HG03520 (cell line): ENCODE measurements around the gene CXCR3.

Experiments
- ATAC-seq: cut with Tn5 transposase; IDR thresholded peaks from one replicate; pipeline ENCODE4 v1.9.1; 2021; ENCODE audit warnings: mild to moderate bottlenecking, moderate library complexity; ENCODE audit not compliant: unreplicated experiment

CXCR3 gene

DNA sequence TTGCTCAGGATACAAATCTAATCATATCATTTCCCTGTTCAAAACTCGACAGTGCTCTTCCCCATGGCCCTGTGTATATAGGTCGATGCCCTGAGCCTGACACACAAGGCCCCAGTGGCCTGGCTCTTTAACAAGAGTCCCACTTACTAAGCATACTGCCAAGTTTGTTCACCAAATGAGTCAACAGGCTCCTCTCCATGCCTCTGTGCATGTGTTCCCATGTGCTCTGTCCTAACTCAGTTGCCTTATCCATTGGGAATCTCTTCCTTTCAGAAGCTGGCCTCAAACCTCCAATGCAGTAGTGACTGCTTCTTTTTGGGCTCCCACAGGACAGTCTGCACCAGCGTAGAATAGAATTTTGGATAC is 18.9 kb upstream of the CXCR3 start:
- ATAC-seq, result no peak

DNA sequence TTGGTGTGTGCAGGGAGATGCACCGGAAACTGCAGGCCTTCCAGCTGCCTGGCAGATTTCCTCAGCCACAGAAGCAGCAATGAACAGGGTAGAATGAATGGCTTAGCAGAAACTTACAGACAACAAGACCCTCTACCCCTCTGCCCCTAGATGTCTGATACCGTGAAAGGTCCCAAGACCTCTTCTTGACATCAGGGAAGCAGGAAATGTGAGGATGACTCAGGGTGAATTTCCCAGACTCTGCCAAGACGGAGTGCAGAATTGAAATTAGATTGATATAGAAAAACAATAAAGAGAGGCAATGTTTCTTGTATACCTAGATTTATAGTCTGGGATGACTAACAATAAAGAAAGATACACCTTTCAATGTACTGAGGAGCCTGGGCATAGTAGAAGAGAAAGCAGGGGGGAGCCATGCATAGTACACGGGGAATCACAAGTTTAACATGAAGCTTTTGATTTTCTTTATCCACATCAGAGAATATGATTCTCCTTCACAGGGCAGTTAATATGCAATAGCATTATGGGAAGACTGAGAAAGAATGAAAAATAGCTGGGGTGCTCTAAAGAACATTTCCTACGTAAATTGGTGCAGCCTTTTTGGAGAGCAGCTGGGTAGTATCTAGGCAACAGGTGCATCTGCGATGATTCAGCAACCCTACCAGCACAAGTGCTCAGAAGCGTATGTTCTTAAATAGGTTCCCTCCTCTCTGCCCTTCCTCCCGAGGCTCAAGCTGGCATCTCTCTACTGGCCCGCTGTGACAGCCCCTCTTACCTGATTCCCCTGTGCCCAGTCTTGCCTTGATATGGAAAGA is 18.3 kb upstream of the CXCR3 start:
- no peak for ATAC-seq

DNA sequence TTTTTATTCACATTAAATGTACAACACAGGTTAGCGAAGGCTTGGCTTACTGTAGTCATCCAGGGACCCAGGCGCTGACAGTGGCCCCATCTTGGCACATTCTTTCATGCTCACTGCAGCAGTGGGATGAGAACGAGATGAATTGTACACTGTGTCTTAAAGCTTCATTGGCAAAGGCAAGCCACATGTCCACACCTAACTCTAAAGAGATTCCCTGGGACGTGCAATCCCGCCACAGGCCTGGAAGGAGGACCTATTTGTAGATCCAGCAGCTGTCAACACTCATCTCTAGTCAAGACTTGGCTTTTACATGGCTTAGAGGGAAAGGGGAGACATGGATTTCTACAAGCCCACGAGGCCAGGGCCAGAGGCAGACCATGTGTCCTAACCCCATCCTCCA is 16.1 kb upstream of the CXCR3 start:
- ATAC-seq, result no peak

DNA sequence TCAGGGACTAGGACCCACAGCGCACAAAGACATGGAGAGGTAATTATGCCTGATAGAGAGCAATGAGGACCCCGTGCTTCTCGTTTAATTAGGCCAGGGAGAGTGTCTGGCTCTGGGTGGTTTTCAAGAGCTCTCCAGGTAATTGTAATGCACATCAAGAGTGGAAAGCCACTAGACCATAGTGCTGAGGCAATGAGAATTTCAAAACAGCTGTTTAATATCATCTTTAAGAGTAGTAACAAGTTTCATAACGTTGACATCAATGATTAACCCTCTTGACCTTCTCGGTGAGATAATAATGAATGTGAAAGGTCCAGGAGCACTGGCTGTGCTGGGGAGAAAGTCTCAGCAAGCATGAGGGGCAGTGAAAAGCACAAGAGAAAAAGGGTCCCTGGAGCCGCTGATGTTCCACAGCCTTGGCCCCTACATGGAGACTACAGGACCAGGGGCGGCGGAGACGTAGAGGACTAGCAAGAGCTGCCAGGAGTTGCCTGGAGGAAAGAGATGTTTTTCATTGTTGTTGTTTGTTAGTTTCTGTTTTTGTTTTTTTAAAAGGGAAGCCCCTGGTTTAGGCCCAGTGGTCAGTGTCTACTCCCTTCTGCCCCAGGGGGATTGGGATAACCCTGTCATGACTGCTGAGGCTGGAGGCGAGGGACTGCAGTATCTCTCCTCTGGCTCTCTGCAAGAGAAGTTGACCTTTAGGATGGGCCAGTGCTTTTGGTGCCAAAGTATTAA is 14.8 kb upstream of the CXCR3 start:
- no peak for ATAC-seq

DNA sequence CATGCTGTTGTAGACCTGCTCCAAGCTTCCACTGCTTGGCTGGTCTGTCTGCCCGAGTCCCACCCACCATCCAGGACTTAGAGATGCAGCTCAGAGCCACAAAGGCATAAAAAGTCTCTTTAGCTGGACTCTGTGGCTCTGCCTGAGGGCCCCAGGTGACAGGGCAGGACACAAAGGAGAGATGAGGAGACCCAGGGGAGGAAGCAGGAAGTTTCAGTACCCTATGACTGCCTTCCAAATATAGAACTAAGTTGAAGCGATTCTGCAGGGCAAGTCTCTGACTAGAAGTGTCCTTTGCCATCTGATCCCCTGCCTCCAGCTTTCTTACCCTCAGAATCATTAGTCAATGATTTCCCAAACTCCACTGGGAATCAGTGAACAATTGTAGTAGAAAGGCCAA is 11.2 kb upstream of the CXCR3 start:
- ATAC-seq, result peak; percentile 60

DNA sequence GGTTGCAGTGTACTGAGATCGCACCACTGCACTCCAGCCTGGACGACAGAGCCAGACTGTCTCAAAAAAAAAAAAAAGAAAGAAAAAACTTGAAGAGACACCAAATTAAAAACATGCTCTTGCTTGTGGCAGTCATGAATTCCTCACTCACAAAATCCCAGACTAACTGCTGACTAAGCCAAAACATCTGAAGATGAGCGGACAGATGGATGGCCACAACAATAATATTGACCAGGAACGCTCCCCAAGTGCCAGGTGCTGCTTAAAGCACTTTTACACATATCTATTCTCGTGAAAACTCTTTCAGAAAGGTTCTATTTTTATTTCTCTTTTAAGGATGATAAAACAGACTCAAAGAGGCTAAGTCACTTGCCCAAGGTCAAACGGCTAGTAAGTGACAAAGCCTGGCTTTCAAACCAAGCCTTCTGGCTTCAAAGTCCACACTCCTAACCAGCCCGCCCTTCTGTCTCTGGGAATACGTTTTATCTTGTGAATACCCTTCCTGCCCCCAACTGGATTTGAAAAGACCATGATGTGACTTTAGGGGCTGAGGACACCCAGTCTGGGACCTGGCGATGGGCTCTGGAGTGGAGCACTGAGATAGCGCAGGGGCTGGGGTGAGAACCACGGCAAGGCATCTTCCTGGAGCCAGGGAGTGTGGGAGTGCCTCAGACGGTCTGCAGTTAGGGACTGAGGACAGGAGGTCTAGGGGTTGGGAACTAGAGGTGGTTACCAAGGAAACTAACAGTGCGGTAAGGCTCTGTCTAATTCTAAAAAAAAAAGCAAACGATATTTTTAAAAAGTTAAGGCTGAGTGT is 9.5 kb upstream of the CXCR3 start:
- ATAC-seq, result no peak

DNA sequence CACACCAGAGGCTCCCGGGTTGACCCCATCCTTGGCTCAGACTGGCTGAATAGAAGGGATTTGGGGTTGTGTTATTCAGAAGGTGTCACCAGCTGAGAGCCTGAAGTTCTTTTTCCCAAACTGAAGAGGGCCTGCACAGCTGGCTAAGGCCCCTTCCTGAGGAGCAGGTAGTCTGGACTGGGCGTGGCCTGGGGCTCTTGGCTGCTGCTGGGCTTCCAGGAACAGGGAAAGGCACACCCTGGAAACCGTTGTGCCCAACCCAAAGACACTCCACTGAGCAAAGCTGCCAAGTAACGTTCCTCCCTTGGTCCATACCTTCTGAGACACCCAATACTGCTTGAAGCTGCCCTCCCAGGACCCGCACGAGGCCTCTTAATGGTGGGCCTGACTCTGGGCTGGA is 8.3 kb upstream of the CXCR3 start:
- no peak for ATAC-seq

DNA sequence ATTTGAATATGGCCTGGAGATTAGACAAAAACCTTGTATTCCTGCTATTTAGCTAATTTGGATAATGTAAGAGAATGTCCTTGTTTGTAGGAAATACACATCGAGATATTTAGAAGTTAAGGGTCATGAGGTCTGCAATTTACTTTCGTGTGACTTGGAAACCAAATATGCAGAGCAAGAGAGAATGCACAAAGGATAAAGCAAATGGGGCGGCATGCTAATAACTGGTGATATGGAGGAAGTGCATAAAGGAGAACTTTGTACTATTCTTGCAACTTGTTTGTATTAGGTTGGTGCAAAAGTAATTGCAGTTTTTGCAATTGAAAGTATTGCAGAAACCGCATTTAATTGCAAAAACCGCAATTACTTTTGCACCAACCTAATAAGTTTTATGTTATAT is 7.2 kb upstream of the CXCR3 start:
- no peak for ATAC-seq

DNA sequence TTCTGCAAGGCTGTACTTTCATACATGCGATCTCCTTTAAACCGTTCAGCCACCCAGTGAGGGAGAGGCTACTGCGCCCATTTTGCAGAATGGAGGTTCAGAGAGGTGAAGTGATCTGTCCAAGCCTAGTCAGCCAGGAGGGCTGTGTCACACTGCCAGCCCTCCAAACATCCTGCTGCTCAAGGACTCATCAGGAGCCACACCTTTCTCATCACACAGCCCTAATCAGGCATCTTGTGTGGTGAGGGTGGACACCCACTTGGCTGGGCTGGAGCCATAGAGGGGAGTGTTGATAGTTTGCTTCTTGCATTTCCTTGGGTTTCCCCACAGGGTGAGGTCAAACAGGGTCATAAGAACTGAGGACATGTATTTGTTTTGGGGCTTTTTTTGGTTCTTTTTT is 5.4 kb upstream of the CXCR3 start:
- no peak for ATAC-seq

DNA sequence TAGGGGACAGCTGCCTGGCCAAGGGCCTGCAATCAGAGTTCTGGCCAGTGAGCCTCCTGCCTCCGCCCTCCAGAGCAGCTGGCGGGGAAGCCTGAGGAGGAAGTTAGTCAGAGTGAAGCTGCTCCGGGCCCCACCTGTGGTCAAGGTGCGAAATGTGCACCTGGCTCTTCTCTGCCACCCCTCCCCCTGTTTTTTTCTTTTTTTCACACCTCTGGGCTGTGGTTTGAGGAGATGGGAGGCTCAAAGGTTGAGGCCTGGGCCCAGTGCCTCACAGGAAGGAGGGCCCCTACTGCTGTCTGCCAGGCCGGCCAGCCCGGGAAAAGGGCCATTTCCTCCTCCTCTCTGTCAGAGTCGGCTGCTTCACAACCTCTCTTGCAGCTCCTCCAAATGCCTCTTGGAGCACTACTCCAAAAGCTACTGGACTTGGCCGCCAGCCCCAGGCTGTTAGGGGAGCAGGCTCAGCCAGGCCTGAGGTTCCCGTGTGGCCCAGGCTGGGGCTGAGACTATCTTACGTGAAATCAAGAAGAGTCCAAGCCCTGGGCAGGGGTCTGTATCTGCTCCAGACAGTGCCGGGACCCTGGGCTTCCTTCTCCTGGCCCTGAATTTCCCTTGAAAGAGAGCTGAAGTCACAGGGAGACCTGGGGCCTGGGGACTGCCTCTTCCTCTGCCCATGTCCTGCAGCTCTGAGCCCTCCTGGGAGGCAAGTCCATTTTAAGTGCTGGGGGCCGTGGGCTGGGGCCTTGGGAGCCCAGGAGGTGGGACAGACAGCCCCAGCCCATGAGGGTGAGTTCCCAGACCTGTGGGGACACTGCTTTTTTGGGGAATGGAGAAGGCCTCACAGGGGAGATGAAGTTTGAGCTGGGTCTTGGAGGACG is 4.5 kb upstream of the CXCR3 start:
- ATAC-seq, result peak; percentile 43

DNA sequence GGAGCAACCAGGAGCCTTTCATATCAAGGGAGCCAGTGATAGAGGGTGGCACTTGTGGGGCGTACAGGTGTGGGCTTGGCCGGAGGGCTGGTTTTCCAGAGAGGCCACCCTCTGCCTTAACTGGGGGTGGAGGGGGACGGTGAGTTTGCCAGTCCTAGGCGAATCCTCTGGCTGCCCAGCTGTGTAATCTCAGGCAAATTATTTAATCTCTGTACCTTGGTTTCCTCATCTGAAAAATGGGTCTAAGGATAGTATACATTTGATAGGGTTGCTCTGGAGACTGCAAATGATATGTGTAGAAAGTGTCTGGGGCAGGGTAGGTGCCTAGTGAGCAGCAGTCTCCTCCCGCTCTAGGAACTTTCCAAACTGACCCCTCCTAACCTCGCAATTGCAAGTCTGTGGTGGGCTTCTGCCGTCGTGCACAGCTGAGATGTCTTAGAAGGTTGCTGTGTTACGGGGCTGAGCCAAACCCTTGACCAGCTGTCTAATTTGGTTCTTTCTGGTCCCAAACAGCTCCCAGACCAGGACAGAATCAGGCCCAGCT is 3.8 kb upstream of the CXCR3 start:
- no peak for ATAC-seq

DNA sequence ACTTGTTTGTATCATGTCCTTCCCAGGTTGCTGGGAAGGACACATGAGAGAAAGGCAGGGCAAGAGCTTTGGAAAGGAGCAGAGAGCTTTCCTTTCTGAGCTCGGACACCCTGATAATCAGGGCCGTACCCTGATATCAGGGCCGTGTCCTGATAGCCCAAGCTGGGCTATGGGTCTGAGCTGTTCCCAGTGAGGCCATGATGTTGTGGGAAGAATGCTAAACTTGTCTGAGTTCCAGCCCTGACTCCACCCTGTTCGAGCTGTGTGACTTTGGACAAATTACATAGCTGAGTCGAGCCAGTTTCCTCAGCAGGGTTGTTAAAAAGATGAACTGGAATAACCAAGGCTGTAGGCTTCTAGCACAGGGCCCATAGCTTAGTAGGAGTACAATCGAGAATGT is 3.3 kb upstream of the CXCR3 start:
- ATAC-seq, result no peak

DNA sequence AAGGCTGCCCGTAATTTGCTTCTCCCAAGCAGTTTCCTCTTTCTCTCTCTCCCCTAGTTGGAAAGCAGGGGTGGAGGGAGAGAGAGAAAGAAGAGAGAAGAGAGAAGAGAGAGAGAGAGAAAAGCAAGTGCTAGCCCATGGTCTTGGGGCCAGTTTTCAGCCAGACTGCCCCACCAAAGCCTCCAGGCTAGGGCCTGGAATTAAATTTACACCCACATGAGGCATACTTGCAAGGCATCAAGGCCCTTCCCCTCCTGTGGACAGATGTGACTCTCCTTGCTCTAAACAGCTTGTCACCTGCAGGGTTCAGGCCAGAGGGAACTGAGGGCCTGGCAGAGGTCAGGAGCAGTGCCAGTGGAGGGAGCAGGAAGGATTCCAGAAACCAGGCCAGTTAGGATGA is 1.7 kb upstream of the CXCR3 start:
- ATAC-seq, result no peak

DNA sequence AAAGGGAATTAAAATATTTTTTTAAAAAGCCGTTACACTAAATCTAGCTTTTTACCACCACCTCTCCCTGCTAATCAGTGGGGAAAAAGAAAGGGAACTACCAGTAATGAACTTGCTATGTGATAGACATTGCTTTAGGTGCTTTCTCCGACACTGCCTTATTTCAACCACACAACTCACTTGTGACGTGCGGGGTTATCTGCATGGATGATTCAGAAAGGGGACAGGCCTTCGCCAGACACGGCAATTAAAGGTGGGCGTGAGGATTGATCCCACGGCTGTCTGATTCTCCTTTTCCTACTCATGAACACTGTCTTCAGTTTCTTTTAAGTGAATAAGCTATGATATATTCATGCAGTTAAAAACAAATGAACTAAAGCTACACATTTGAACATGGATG is 882 bp upstream of the CXCR3 start:
- ATAC-seq, result no peak

DNA sequence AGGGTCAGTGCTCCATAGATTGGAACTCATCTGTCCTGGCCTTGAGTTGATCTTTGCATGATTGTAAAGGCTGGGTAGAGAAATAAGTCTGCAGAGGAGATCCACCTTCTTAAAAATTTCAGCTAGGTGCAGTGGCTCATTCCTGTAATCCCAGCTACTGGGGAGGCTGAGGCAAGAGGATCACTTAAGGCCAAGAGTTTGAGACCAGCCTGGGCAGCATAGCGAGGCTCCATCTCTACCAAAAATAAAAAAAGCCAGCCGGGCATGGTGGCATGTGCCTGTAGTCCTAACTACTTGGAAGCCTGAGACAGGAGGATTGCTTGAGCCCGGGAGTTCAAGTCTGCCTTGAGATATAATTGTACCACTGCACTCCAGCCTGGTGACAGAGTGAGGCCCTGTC is 476 bp upstream of the CXCR3 start:
- ATAC-seq, result no peak

DNA sequence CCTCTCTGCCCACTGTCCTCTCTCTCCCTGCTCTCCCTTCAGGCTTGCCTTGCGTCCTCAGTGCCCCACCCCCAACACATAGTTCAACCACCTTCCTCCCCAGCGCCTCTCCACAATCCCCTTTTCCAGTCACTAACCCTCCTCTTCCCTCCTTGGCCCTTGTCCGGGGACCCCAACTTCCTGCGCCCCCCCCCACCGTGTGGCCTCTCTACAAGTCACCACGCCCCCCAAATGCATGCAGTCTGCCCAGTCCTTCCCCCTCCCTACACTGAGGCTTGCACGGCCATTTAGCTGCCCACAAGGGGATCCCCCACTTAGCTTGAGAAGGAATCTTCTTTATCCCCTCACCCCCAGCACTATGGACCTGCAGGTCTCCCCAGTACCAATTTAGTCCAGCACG is 569 bp downstream of the CXCR3 start:
- ATAC-seq, result no peak

DNA sequence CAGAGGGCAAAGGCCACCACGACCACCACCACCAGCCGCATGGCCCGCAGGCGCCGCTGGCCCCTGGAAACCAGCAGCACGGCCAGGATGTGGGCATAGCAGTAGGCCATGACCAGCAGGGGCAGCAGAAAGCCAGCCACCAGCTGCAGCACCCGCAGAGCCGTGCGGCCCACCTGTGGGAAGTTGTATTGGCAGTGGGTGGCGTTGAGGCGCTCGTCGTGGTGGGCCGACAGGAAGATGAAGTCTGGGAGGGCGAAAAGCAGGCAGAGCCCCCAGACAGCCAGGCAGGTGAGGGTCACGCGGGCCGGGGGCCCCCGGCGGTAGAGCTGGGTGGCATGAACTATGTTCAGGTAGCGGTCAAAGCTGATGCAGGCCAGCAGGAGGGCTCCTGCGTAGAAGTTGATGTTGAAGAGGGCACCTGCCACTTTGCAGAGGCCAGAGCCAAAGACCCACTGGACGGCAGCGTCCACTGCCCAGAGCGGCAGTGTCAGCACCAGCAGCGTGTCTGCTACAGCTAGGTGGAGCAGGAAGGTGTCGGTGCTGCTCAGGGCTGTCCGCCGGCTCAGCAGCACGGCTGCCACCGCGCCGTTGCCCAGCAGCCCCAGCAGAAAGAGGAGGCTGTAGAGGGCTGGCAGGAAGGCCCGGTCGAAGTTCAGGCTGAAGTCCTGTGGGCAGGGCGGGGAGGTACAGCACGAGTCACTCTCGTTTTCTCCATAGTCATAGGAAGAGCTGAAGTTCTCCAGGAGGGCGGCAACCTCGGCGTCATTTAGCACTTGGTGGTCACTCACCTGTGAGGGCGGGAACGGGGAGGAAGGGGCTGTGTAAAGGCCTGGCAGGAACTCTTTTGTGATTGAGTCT is 1.4 kb downstream of the CXCR3 start:
- ATAC-seq, result no peak

DNA sequence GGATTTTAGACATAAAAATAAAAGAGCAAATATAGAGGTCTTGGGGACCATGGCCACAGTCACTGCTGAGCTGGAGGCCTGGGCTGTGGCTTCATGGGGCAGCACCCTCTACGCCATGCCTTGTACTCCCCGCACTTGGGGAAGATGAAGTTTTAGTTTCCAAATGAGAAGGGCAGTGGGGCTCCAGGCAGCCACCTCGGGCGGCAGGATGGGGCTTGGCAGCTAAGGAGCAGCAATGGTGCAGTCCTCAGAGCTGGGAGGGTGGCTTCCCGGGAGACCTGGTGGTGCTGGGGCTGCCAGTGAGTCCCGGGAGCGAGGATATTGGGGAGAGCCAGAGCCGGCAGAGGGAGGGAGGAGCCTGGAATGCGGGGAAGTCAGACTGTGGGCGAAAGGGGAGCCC is 2.4 kb downstream of the CXCR3 start:
- no peak for ATAC-seq

DNA sequence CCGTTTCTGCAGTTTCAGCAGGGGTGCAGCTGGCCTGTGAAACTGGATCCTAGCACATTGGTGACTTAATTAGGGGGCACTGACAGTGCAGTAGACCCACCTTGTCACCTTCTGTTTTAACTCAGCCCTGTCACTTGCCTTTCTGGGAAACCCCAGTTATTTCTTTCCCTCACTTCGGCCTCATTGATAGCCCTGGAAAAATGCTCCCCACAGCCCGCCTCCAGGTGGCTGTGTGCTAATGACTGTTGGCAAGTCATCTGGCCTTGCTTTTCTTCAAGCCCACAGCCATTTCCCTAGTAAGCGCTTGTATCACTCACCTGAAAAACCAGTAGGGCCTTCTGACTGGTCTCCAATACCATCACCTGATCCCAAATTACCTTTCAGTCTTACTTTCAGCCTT is 3.3 kb downstream of the CXCR3 start:
- no peak for ATAC-seq

DNA sequence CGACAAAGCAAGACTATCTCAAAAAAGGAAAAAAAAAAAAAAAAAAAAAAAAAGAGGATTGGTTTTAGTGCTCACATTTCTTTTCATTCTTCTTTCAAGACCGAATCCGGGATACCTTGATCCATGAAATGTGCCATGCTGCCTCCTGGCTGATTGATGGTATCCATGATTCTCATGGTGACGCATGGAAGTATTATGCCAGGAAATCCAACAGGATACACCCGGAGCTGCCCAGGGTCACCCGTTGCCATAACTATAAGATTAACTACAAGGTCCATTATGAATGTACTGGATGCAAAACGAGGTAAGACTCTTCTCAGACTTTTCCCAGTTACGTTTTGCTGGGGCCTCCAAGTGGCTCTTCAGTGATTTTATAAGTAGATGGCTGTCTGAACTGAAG is 6.1 kb downstream of the CXCR3 start:
- ATAC-seq, result no peak
